Measurements from ENCODE around the gene IL17RC.

The IL17RC gene

DNA sequence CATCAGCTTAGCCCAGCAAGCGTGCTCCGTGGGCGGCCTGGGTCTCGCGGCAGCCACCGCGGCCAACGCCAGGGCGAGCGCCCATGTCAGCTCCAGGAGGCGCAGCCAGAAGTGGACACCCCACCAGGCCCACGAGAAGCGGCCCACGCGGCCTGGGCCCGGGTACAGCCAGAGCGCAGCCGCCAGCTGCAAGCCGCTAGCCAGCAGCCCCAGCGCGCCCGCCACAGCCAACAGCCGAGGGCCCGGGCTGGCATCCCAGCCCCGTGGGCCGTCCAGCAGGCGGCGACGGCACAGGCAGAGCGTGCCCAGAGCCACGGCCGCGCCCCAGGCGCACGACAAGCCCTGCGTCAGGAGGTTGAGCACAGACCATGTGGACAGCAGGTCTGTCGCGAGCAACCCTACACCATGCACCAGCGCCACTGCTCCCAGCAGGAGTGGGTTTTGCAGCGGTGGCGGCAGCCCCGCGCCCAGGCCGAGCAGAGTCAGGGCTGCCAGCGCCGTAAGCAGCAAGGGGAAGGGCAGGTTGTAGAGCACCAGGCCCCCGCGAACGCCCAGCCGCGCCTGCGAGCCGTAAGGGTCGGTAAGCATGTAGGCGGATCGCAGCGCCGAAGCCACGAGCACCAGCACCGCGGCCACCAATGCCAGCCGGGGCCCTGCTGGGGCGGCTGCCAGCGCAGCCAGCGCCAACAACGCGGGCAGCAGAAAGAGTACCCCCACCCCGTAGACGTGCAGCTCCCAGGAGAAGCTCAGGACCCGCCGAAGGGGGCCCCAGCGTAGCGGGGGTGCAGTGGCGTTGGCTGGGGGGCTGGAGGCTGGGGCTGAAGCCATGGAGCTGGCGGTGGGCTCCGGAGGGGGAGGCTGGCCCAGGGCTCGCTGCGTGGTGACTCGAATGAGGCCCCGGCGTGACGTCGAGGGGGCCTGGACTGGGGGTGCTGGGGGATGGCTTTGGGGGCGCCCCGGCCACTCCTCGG, 30.4 kb downstream of the IL17RC start:
- DNase-seq: peak; percentile 77

- no peak for DNase-seq
Measured at GRCh38 chr3:9948586-9948985, 31.7 kb downstream of the IL17RC start.

DNA sequence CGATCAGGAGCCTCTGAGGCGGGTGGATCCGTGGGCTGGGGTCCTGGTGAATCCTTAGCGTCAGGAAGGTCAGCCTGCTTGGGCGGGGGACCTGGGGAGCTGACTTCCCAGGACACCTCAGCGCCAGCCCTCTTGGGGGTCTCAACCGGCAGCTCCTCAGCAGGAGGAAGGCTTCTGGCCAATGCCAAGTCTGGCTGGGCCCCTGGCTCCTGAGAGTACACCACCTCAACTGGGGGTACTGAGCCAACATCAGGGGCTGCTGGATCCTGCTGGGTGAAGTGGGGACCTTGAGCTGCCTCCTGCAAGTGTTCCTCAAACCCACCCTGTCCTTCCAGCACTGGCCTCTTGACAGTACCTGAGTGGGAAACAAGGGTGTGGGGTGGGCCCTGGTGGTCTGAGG, 32.2 kb downstream of the IL17RC start:
- no peak for DNase-seq

GRCh38 chr3:9949626-9950025, 32.7 kb downstream of the IL17RC start:
- DNase-seq: no peak

- DNase-seq: no peak
Measured at GRCh38 chr3:9951126-9951525, 34.2 kb downstream of the IL17RC start.

- DNase-seq: no peak
Measured at GRCh38 chr3:9951598-9951961, 34.7 kb downstream of the IL17RC start.

DNA sequence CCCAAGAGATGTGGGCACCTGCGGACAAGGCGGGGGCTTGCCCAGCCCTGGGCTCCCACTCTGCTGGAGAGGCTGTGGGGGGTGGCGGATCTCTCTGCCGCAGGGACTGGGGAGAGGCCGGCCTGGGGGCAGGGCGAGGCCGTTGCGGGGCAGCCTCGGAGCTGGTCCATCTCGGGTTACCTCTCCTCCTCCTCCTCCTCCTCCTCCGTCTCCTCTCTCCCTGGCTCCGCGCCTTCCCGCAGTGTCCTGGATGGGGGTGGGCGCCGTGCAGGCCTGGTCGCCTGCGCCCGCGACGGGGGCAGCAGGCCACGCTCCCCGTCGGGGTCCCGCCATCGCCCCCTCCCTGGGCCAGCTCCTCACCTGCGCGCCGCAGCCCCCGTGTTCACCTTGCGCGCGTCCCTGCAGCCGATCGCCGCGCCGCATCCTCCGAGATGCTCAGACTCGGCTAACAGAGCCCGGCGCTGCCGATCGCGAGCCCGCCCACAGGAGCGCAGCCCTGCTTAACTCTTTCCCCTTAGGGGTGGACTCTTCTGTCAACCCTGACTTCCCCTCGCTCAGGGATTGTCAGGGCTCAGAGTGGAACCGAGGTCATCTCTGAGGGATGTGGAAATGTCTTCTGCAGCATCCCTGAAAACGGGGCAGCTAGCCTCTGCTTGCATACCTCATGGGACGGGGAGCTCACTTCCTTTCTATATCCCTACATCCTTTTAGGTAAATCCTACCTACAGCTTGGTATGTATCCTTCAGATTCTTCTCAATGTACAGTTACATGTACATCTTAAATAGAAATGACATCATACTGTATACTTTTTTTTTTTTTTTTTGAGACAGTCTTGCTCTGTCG, 35.3 kb downstream of the IL17RC start, which contains the start of gene PRRT3:
Gene PRRT3, minus strand, starts transcription at position 447 of the 844 bp plus-strand sequence. CDS start 2,293 bp downstream, outside the sequence.
- DNase-seq: peak; percentile 43

- no peak for DNase-seq
Measured at GRCh38 chr3:9955067-9955502, 38.2 kb downstream of the IL17RC start.

- DNase-seq: no peak
Measured at GRCh38 chr3:9955611-9956352, 38.9 kb downstream of the IL17RC start.

- DNase-seq: no peak
Measured at GRCh38 chr3:9957214-9957613, 40.3 kb downstream of the IL17RC start.

GRCh38 chr3:9965200-9965875, 48.4 kb downstream of the IL17RC start:
- no peak for DNase-seq

GRCh38 chr3:9966841-9967240, 49.9 kb downstream of the IL17RC start:
- no peak for DNase-seq

GRCh38 chr3:9969632-9970019, 52.7 kb downstream of the IL17RC start:
- DNase-seq: no peak

GRCh38 chr3:9970020-9970652, 53.2 kb downstream of the IL17RC start:
- DNase-seq: no peak

DNA sequence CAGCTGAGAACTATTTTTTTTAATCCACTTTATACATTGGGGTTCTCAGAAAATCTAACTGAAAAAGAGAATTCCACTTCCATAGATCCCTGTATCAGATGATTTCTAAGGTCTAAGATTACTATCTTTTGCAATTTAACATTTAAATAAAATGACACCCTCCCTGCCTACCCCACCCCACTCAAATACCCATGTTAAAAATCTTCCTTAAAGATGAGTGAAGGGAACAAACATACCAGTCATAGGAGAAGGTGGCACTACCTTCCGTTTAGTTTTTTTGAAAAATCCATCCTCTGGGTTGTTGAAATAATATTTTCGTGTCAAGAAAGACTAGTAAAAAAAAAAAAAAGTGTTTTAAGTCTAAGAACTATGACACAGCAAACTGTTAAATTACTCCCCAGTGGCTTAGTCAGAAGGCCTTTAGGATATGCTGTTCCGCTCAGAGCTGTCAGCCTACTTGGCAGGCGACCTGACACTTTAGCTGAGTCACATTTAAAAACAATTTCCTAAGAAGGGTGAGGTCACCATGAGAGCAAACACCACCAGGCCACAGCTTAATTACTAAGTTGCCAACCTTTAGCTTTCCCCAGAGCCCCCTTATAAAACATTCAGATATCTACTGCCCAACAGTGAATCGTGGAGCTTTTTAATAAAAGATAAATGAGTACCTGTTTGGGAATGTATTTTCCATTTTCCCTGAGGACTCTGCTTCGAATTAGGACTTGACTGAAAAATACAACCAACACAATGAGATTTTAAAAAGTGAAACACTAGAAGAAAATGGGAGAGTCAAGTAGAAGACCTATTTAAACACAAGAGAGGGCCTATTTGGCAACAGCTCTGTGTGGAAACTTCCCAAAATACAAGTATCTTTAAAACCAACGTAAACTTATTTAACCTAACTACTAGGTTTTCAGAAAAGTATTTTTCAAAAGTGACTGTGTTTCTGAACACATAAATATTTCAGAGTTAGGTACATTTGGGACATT, 60.1 kb downstream of the IL17RC start:
- peak; percentile 40 for DNase-seq

DNA sequence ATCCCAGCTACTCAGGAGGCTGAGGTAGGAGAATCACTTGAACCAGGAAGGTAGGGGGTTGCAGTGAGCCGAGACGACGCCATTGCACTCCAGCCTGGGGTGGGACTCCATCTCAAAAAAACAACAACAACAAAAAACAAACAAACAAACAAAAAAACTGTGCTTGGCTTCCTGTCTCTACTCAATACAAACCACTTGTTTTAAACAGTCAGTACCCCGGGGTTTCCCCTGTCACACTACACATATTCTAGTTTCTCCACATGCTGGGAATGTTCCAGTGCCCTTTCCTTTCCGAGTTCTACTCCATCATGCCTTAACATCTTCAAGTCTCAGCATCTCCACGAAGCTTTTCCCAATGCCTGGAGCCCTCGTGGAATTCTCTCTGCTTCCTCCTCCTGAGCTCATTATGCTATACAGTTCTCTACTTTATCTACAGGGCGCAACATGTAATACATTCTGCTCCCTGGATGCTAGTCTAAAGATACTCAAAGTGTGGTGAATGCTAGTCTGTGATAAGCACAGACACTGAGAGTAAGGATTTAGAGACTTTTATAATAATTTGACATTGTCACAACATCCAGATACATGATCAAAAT, 61.9 kb downstream of the IL17RC start:
- DNase-seq: no peak

DNA sequence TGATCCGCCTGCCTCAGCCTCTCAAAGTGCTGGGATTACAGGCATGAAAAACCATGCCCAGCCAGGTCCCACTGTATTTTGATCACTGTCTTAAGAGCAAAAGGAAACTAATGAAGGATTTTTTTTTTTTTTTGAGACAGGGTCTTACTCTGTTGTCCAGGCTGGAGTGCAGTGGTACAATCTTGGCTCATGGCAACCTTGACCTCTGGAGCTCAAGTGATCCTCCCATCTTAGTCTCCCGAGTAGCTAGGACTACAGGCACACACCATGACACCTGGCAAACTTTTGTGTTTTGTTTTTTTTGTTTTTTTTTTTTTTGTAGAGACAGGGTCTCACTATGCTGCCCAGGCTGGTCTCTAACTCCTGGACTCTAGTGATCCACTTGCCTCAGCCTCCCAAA, 63.4 kb downstream of the IL17RC start:
- no peak for DNase-seq

All from femur (tissue), 1 donor.